ENCODE results near the gene ARHGAP25. TPM values are rescaled to one million over a fixed set of nuclear protein-coding genes. Genes with fewer than 3 reads are reported as not detected.

Gene ARHGAP25
- total RNA-seq, 2 experiments from 2014 or later, result 68.2 to 68.7 TPM

DNA sequence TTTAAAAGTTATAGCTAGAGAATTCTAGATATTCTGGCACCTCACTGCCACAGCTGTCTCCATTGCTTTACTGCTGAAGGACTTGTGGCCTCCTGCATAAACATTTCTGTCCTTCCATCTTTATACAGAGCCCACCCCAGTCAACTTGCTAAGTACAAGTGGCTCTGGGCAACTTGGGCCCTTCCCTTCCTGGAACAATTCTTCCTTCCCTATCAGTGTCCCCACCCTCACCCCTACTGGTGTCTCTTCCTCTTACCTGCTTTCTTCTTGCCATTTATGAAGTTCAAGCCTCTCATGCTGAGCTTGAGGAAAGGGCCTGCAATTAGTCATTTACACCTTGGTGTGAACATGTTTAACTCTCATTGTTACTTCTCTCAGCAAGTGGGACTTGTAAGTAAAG is 45.0 kb downstream of the ARHGAP25 start:
- Mint-ChIP-seq H3K4me3 (no peak overlapping the region), H3K27me3 (ENCODE audit: low read depth) (no peaks in the 10 kb centered on the region), H3K27ac (peak overlapping the region; percentile 78), H3K36me3 (ENCODE audit: low read depth) (peaks cover 63% of the 10 kb centered on the region), H3K9me3 (ENCODE audit: insufficient read depth) (no peaks in the 10 kb centered on the region), H3K4me1 (ENCODE audit: low read depth) (peaks cover 55% of the 10 kb centered on the region)
- ChIA-PET CTCF (interaction anchor here (1.1 to 2.5 kb wide), 10 partner anchors 8 to 128 kb away, joined by 3 to 19 read pairs (median 6); no protein-coding TSS in a partner anchor), POLR2A (no interaction called here)
- no peak for ATAC-seq
- no peak for DNase-seq

DNA sequence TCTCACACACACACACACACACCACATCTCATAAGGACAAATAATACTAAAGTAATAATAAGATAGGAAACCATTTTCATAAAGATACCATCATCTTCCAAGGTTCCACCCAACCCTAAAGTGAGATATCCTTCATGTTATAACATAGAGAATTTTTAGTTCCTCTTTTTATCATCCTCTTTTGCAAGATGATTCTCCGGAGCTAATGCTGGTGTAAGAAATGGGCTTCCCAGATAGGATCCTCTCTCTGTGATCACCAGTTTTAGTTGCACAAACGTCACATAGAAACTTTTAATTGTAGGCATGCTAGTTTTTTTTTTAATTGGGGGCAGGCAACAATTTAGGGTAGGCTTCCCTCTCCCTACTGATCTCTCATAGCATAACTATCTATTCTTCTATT is 49.6 kb downstream of the ARHGAP25 start:
- Mint-ChIP-seq H3K36me3 (ENCODE audit: low read depth) (peaks cover 32% of the 10 kb centered on the region), H3K9me3 (ENCODE audit: insufficient read depth) (no peaks in the 10 kb centered on the region), H3K4me3 (no peak overlapping the region), H3K4me1 (ENCODE audit: low read depth) (peaks cover 22% of the 10 kb centered on the region), H3K27ac (peak overlapping the region; percentile 18), H3K27me3 (ENCODE audit: low read depth) (no peaks in the 10 kb centered on the region)
- POLR2A ChIA-PET, result interaction anchor here (0.6 kb wide), 1 partner anchor 31 kb away, joined by 3 read pairs; no protein-coding TSS in a partner anchor
- ATAC-seq (no peak), DNase-seq (no peak)
- CTCF ChIA-PET, result interaction anchor here (1.5 kb wide), 1 partner anchor 33 kb away, joined by 4 read pairs; no protein-coding TSS in a partner anchor

DNA sequence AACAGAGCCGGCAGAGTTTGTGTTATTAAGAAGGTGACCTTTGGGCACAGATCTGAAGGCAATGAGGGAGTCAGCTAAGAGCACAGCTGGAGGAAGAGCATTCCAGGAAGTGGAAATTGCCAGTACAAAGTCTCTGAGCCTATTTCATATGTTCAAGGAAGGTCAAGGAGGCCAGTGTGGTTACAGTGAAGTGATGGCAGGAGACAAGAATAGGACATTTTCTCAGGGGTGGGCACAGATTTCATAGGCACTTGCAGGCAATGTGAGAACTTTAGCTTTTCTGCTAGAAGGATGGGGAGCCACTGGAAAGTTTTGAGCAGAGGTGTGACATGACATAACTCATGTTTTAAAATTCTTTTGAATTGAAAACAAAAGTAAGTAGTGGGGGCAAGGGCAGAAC is 50.3 kb downstream of the ARHGAP25 start:
- ChIA-PET POLR2A (interaction anchor here (0.6 kb wide), 1 partner anchor 31 kb away, joined by 3 read pairs; no protein-coding TSS in a partner anchor), CTCF (interaction anchor here (1.5 kb wide), 1 partner anchor 76 kb away, joined by 3 read pairs; no protein-coding TSS in a partner anchor)
- DNase-seq, result no peak
- no peaks in the 10 kb centered on the region for H3K27me3 Mint-ChIP-seq (ENCODE audit: low read depth)
- H3K36me3 Mint-ChIP-seq (ENCODE audit: low read depth), result peaks cover 32% of the 10 kb centered on the region
- no peaks in the 10 kb centered on the region for H3K9me3 Mint-ChIP-seq (ENCODE audit: insufficient read depth)
- H3K4me3 Mint-ChIP-seq, result no peak overlapping the region
- ATAC-seq, result no peak
- H3K4me1 Mint-ChIP-seq (ENCODE audit: low read depth), result peaks cover 17% of the 10 kb centered on the region
- H3K27ac Mint-ChIP-seq, result no peak overlapping the region

DNA sequence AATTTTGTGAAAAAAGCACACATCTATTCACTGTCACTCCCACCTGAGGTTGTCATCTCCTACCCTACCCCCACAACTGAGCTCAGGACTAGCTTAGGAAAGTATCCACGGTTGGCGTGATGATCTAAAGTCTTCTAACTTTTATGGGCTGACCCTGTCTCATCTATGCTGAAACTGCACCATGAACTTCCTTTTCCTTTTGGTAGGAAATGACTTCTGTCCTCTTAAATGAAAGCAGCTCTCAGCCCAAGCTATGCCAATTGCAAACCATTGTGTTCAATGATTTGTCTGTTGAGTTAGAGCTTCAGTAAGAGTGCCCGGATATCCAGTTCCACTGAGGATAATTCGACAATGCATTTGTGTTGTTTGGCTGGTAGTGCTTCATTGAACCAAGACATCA is 52.7 kb downstream of the ARHGAP25 start:
- H3K4me1 Mint-ChIP-seq (ENCODE audit: low read depth), result peaks cover 10% of the 10 kb centered on the region
- DNase-seq, result no peak

DNA sequence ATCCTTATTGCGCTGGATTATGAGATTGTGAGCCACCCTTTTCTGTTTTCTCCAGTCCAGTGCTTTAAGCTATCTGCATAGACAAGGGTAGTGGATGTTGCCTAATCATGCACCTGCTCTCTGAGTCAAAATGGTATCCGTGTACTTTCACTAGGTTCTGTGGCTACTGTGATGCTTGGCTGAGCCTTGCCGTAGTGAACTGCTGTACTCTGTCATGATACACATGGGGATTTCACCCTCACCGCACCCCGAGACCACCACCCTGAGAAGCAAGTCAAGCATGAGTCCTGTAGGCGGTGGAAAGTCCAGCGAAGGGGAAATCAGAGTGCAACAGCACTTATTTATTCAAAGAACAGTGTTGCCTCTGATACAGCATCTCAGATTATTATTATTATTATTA is 55.0 kb downstream of the ARHGAP25 start:
- no peaks in the 10 kb centered on the region for H3K27me3 Mint-ChIP-seq (ENCODE audit: low read depth)
- H3K4me3 Mint-ChIP-seq, result no peak overlapping the region
- no peak overlapping the region for H3K27ac Mint-ChIP-seq
- CTCF ChIA-PET, result interaction anchor here (1.1 to 2.2 kb wide), 2 partner anchors 14 to 80 kb away, joined by 3 to 8 read pairs; no protein-coding TSS in a partner anchor
- DNase-seq (no peak), ATAC-seq (no peak)
- peaks cover 28% of the 10 kb centered on the region for H3K4me1 Mint-ChIP-seq (ENCODE audit: low read depth)
- peaks cover 45% of the 10 kb centered on the region for H3K36me3 Mint-ChIP-seq (ENCODE audit: low read depth)
- H3K9me3 Mint-ChIP-seq (ENCODE audit: insufficient read depth), result no peaks in the 10 kb centered on the region
- POLR2A ChIA-PET, result no interaction called here

More for the DNA sequence above, 52.7 kb downstream of the ARHGAP25 start:
- POLR2A ChIA-PET, result no interaction called here
- H3K27ac Mint-ChIP-seq, result peak overlapping the region; percentile 47
- no peaks in the 10 kb centered on the region for H3K9me3 Mint-ChIP-seq (ENCODE audit: insufficient read depth)
- no peak for ATAC-seq
- CTCF ChIA-PET, result interaction anchor here (1.2 to 1.6 kb wide), 4 partner anchors 8 to 43 kb away, joined by 3 to 8 read pairs (median 6); no protein-coding TSS in a partner anchor
- peaks cover 29% of the 10 kb centered on the region for H3K36me3 Mint-ChIP-seq (ENCODE audit: low read depth)
- H3K27me3 Mint-ChIP-seq (ENCODE audit: low read depth), result no peaks in the 10 kb centered on the region
- no peak overlapping the region for H3K4me3 Mint-ChIP-seq

DNA sequence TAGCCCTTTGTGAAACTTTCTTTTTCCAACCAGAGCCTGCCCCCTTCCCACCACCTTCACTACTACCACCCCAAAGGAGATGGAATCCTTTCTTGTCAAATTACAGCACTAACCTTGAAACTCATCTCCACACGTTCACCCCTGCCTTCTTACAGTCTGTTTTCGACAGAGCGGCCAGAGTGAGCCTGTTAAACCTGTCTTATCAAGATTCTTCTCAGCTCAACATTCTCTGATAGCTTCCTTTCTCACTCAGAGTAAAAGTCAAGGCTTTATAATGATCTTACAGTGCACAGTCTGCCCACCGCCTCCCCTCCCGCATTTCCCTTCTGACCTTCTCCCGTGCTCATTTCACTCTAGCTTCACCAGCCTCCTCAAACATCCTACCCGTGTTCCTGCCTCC is 56.0 kb downstream of the ARHGAP25 start:
- Mint-ChIP-seq H3K27ac (peak overlapping the region; percentile 12), H3K36me3 (ENCODE audit: low read depth) (peaks cover 55% of the 10 kb centered on the region), H3K4me3 (no peak overlapping the region), H3K9me3 (ENCODE audit: insufficient read depth) (no peaks in the 10 kb centered on the region), H3K27me3 (ENCODE audit: low read depth) (no peaks in the 10 kb centered on the region), H3K4me1 (ENCODE audit: low read depth) (peaks cover 38% of the 10 kb centered on the region)
- no peak for DNase-seq
- no peak for ATAC-seq
- ChIA-PET CTCF (interaction anchor here (0.9 kb wide), 1 partner anchor 39 kb away, joined by 3 read pairs; no protein-coding TSS in a partner anchor), POLR2A (interaction anchor here (1.1 kb wide), 1 partner anchor 9 kb away, joined by 4 read pairs; no protein-coding TSS in a partner anchor)

DNA sequence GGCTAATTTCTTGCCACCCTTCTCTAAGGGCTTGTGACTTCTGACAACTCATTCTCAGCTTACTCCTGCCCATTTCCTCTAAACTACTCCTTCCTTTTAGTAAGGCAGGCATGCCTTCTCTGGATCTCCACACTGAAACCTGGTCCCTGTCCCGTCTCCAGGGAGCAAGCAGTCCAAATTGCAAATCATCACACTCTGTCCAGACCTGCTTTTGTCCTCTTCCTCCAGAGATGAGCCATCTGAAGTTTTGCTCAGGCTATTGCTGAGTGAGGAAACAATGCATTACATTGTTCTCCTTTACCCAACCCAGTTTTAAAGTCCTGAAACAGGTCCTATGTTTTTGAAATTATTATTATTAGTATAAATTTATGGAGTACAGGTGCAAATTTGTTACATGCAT is 57.3 kb downstream of the ARHGAP25 start:
- DNase-seq (no peak), ATAC-seq (no peak)
- H3K4me3 Mint-ChIP-seq, result no peak overlapping the region
- POLR2A ChIA-PET, result no interaction called here
- peaks cover 67% of the 10 kb centered on the region for H3K36me3 Mint-ChIP-seq (ENCODE audit: low read depth)
- H3K27me3 Mint-ChIP-seq (ENCODE audit: low read depth), result no peaks in the 10 kb centered on the region
- CTCF ChIA-PET, result interaction anchor here (1.2 to 1.8 kb wide), 2 partner anchors 40 to 133 kb away, joined by 6 to 7 read pairs; no protein-coding TSS in a partner anchor
- H3K4me1 Mint-ChIP-seq (ENCODE audit: low read depth), result peaks cover 51% of the 10 kb centered on the region
- H3K9me3 Mint-ChIP-seq (ENCODE audit: insufficient read depth), result no peaks in the 10 kb centered on the region
- peak overlapping the region; percentile 62 for H3K27ac Mint-ChIP-seq

DNA sequence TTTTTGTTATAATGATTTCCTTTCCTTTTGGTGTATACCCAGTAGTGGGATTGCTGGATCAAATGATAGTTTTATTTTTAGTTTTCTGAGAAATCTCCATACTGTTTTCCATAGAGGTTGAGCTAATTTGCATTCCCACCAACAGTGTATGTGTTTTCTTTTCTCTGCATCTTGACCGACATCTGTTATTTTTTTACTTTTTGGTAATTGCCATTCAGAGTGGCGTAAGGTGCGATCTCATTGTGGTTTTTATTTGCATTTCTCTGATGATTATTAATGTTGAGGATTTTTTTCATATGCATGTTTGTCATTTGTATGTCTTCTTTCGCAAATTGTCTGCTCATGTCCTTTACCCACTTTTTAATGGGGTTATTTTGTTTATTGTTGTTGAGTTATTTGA is 58.1 kb downstream of the ARHGAP25 start:
- peaks cover 55% of the 10 kb centered on the region for H3K4me1 Mint-ChIP-seq (ENCODE audit: low read depth)

DNA sequence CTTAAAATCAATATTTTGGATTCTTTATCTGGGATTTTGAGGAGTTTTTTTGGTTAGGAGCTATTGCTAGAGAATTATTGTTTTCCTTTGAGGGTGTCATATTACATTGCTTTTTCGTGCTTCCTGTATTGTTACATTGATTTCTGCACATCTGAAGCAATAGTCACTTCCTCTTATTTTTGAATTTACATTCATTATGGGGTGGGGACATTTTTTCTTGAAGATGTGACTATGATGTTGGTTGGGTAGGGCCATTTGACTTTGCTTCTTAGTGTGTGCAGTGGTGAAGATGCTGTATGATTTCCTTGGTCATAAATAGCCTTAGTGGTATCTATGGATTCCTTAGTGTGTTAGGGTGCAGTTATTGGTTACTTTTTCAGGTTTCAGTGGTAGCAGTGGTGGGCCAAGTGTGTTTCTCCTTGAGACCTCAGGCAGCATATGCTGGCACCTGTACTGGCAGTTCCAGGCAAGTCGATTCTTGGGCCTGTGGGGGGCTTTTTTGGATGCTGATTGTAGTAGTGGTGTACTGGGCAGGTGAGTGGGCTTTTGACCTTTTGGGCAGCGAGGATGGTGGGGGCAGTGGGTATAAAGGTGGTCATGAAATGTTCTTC is 61.8 kb downstream of the ARHGAP25 start:
- Mint-ChIP-seq H3K27ac (peak overlapping the region; percentile 74), H3K36me3 (ENCODE audit: low read depth) (peaks cover 85% of the 10 kb centered on the region), H3K27me3 (ENCODE audit: low read depth) (no peaks in the 10 kb centered on the region), H3K4me1 (ENCODE audit: low read depth) (peaks cover 66% of the 10 kb centered on the region), H3K9me3 (ENCODE audit: insufficient read depth) (no peaks in the 10 kb centered on the region), H3K4me3 (no peak overlapping the region)
- CTCF ChIA-PET, result interaction anchor here (0.6 to 1.2 kb wide), 3 partner anchors 32 to 664 kb away, joined by 3 to 8 read pairs (median 3); no protein-coding TSS in a partner anchor
- no peak for DNase-seq
- POLR2A ChIA-PET, result no interaction called here
- peak; percentile 33 for ATAC-seq

More for the DNA sequence above, 58.1 kb downstream of the ARHGAP25 start:
- CTCF ChIA-PET, result interaction anchor here (0.7 to 1.8 kb wide), 6 partner anchors 11 to 132 kb away, joined by 3 to 7 read pairs (median 5); no protein-coding TSS in a partner anchor
- ATAC-seq (no peak), DNase-seq (no peak)
- Mint-ChIP-seq H3K4me3 (no peak overlapping the region), H3K27me3 (ENCODE audit: low read depth) (no peaks in the 10 kb centered on the region), H3K36me3 (ENCODE audit: low read depth) (peaks cover 72% of the 10 kb centered on the region), H3K9me3 (ENCODE audit: insufficient read depth) (no peaks in the 10 kb centered on the region), H3K27ac (no peak overlapping the region)
- POLR2A ChIA-PET, result no interaction called here

DNA sequence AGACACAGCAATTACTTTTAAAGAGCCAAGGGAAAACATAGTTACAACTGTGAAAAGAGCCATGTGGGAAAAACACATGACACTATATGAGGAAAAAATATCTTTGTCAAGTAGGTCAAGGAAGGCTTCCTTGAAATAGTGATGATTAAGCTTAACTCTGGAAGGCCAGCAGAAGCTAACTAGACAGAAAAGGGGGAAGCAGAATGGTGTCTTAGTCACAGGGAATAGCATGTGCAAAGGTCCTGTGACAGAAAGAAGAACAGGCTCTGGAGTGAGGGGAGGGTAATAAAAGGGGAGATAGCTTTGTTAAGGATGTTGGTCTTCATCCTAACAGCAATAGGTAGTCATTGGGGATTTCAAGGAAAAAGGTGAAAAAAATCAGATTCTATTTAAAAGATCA is 64.0 kb downstream of the ARHGAP25 start:
- Mint-ChIP-seq H3K27ac (peak overlapping the region; percentile 36), H3K4me1 (ENCODE audit: low read depth) (peaks cover 51% of the 10 kb centered on the region)

DNA sequence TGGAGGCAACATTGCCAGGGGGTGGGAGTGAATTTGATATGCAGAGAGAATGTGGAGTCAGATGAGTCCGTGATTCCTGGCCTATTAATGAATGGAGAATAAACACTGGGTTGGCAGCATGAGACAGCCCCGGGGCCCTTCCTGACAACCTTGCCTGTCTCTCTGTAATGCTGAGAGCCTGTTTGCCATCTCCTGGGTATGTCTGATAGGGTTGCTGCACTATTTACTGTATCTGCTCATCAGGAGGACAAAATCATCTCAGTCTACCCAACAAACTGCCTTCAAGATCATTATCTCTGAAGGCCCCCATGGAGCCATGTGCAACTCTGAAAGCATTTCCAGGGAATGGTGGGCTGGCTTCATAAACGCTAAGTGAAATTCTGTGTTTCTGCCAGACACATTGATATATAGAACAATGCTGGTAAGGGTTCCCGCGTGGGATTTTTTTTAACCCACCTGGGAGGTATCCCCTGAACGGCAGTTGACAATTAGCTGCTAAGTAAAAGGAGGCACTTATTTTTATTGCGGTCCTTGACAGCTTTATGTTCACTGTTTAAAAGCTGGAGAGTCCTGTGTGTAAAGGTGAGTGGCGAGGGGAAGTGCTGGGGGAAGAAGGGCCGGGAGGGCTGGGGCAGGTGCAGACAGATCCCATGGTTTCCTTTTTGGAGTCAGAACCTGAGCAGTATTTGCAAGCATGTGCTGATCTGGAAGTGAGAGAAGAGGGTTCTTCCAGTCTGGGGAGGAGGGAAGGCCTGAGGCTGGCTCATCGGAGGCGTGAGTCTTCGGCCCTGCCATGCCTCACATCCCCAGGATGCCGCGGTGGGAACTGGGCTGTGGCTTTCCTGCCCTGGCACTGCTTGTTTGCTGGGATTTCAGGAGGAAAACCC is 64.8 kb downstream of the ARHGAP25 start:
- no peak overlapping the region for H3K4me3 Mint-ChIP-seq
- peaks cover 65% of the 10 kb centered on the region for H3K36me3 Mint-ChIP-seq (ENCODE audit: low read depth)
- H3K27me3 Mint-ChIP-seq (ENCODE audit: low read depth), result no peaks in the 10 kb centered on the region
- H3K4me1 Mint-ChIP-seq (ENCODE audit: low read depth), result peaks cover 43% of the 10 kb centered on the region
- peak overlapping the region; percentile 36 for H3K27ac Mint-ChIP-seq
- no peak for DNase-seq
- ATAC-seq, result no peak
- no peaks in the 10 kb centered on the region for H3K9me3 Mint-ChIP-seq (ENCODE audit: insufficient read depth)
- CTCF ChIA-PET, result interaction anchor here (0.6 to 2.1 kb wide), 3 partner anchors 48 to 765 kb away, joined by 3 to 9 read pairs (median 8); no protein-coding TSS in a partner anchor
- POLR2A ChIA-PET, result interaction anchor here (1.2 kb wide), 1 partner anchor 23 kb away, joined by 3 read pairs; no protein-coding TSS in a partner anchor

More for the DNA sequence above, 64.0 kb downstream of the ARHGAP25 start:
- ATAC-seq (no peak), DNase-seq (no peak)
- Mint-ChIP-seq H3K27me3 (ENCODE audit: low read depth) (no peaks in the 10 kb centered on the region), H3K4me3 (no peak overlapping the region), H3K36me3 (ENCODE audit: low read depth) (peaks cover 71% of the 10 kb centered on the region), H3K9me3 (ENCODE audit: insufficient read depth) (no peaks in the 10 kb centered on the region)
- ChIA-PET POLR2A (no interaction called here), CTCF (interaction anchor here (0.6 to 2.1 kb wide), 3 partner anchors 16 to 766 kb away, joined by 3 to 9 read pairs (median 3); no protein-coding TSS in a partner anchor)

All from activated CD8-positive, alpha-beta T cell treated with anti-CD3 and anti-CD28 coated beads, Interleukin-2, amount 10 ng/mL, durations not matched to agents 7 days and 5 days (primary cell).